HG03097 (cell line): ENCODE results near the gene GAGE12F.
"Not testable (repeated sequence)": the region's sequence is repeated elsewhere in the genome, so short reads cannot be mapped to it uniquely, and the experiment has no call there.

Source experiments
- ATAC-seq: cut with Tn5 transposase; IDR thresholded peaks from one replicate; pipeline ENCODE4 v1.9.1; 2021; ENCODE audit not compliant: unreplicated experiment, low FRiP score

GAGE12F gene, protein sequence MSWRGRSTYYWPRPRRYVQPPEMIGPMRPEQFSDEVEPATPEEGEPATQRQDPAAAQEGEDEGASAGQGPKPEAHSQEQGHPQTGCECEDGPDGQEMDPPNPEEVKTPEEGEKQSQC

DNA sequence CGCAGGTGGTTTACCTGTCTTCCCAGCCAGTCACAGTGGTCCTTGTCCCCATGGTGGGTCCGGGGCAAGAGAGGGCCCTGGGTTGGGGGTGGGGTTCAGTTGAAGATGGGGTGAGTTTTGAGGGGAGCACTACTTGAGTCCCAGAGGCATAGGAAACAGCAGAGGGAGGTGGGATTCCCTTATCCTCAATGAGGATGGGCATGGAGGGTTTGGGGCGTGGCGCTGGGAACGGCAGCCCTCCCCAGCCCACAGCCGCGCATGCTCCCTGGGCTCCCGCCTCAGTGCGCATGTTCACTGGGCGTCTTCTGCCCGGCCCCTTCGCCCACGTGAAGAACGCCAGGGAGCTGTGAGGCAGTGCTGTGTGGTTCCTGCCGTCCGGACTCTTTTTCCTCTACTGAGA lies at the start of gene GAGE12F:
GAGE12F (plus strand) TSS at position 301 of the 400 bp plus-strand sequence. CDS start 1,155 bp downstream, outside the sequence.
- ATAC-seq, result not testable (repeated sequence)

GRCh38 chrX:49531877-49532276 lies 28.8 kb upstream of the GAGE12F start, which contains the start of gene GAGE12C:
GAGE12C (plus strand) TSS chrX:49532177; CDS start chrX:49533332, 1,155 bp downstream.
- not testable (repeated sequence) for ATAC-seq

DNA sequence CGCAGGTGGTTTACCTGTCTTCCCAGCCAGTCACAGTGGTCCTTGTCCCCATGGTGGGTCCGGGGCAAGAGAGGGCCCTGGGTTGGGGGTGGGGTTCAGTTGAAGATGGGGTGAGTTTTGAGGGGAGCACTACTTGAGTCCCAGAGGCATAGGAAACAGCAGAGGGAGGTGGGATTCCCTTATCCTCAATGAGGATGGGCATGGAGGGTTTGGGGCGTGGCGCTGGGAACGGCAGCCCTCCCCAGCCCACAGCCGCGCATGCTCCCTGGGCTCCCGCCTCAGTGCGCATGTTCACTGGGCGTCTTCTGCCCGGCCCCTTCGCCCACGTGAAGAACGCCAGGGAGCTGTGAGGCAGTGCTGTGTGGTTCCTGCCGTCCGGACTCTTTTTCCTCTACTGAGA lies 19.2 kb upstream of the GAGE12F start, which contains the start of gene GAGE12D:
GAGE12D (plus strand) TSS at position 301 of the 400 bp plus-strand sequence. CDS start 1,155 bp downstream, outside the sequence.
- ATAC-seq, result not testable (repeated sequence)

DNA sequence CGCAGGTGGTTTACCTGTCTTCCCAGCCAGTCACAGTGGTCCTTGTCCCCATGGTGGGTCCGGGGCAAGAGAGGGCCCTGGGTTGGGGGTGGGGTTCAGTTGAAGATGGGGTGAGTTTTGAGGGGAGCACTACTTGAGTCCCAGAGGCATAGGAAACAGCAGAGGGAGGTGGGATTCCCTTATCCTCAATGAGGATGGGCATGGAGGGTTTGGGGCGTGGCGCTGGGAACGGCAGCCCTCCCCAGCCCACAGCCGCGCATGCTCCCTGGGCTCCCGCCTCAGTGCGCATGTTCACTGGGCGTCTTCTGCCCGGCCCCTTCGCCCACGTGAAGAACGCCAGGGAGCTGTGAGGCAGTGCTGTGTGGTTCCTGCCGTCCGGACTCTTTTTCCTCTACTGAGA lies 9.7 kb upstream of the GAGE12F start, which contains the start of gene GAGE12E:
GAGE12E (plus strand) TSS at position 301 of the 400 bp plus-strand sequence. CDS start 1,155 bp downstream, outside the sequence.
- not testable (repeated sequence) for ATAC-seq

- ATAC-seq, result not testable (repeated sequence)
These were observed 8.1 kb downstream of the GAGE12F start for GRCh38 chrX:49568728-49569127.

- not testable (repeated sequence) for ATAC-seq
These were observed 8.5 kb downstream of the GAGE12F start for GRCh38 chrX:49569152-49569551.

- not testable (repeated sequence) for ATAC-seq
These were observed 9.5 kb downstream of the GAGE12F start, which contains the start of gene GAGE12G for GRCh38 chrX:49570100-49570499. GAGE12G (plus strand) TSS chrX:49570400; CDS start chrX:49571555, 1,155 bp downstream.

DNA sequence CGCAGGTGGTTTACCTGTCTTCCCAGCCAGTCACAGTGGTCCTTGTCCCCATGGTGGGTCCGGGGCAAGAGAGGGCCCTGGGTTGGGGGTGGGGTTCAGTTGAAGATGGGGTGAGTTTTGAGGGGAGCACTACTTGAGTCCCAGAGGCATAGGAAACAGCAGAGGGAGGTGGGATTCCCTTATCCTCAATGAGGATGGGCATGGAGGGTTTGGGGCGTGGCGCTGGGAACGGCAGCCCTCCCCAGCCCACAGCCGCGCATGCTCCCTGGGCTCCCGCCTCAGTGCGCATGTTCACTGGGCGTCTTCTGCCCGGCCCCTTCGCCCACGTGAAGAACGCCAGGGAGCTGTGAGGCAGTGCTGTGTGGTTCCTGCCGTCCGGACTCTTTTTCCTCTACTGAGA lies 19.0 kb downstream of the GAGE12F start, which contains the start of gene GAGE12H:
GAGE12H (plus strand) TSS at position 301 of the 400 bp plus-strand sequence. CDS start 1,155 bp downstream, outside the sequence.
- not testable (repeated sequence) for ATAC-seq

DNA sequence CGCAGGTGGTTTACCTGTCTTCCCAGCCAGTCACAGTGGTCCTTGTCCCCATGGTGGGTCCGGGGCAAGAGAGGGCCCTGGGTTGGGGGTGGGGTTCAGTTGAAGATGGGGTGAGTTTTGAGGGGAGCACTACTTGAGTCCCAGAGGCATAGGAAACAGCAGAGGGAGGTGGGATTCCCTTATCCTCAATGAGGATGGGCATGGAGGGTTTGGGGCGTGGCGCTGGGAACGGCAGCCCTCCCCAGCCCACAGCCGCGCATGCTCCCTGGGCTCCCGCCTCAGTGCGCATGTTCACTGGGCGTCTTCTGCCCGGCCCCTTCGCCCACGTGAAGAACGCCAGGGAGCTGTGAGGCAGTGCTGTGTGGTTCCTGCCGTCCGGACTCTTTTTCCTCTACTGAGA lies 28.6 kb downstream of the GAGE12F start, which contains the start of gene GAGE2A:
GAGE2A (plus strand) TSS at position 301 of the 400 bp plus-strand sequence. CDS start 1,155 bp downstream, outside the sequence.
- ATAC-seq, result not testable (repeated sequence)

DNA sequence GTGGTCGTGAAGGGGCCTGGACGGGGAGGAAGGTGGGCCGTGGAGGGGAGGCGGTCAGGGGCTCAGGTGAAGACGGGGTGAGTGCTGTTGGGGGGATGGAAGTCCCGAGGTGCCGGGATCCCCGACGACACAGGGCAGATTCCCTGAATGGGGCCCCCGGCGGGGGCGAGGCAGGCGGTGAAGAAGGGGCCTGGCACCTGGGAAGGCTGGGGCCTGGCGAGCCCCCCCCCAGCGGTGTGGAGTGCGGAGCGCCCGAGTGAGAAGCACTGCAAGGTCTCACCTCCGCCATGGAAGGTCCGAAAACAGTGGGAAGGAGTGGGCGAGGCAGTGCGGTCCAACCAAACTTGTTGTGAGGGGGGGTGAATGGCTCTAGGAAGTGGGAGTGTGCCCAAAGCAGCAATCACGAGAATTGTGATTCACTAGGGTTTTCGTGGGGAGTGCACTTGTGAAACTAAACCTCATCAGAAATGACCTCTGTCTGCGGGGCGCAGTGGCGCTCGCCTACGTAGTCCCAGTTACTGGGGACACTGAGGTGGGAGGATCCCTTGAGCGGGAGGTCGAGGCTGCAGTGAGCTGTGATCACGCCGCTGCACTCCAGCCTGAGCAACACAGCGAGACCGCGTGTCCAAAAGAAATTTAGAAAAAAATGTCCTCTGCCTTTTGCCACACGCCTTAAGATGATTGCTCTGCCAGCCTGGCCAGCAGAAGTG lies 29.3 kb downstream of the GAGE12F start:
- not testable (repeated sequence) for ATAC-seq

- ATAC-seq, result not testable (repeated sequence)
These were observed 29.8 kb downstream of the GAGE12F start for GRCh38 chrX:49590488-49590887.

- not testable (repeated sequence) for ATAC-seq
These were observed 38.1 kb downstream of the GAGE12F start, which contains the start of gene GAGE1 for GRCh38 chrX:49598720-49599119. GAGE1 (plus strand) TSS chrX:49599020; CDS start chrX:49600175, 1,155 bp downstream.

- ATAC-seq, result no peak
These were observed 50.2 kb downstream of the GAGE12F start for GRCh38 chrX:49610718-49611310.
